HEK293 (cell line): ENCODE results near the gene AGAP3.

Source experiments
- KLF9 ChIP-seq: fragments of 450-650 bp; formaldehyde crosslinking; IDR thresholded peaks from 2 replicates; pipeline ENCODE4 v1.5.1; 2016; ENCODE audit warnings: missing biosample characterization, missing genetic modification characterization, low read depth
- REPIN1 ChIP-seq: fragments of 450-650 bp; formaldehyde crosslinking; IDR thresholded peaks from 2 replicates; pipeline ENCODE4 v1.5.1; 2017; ENCODE audit warnings: missing biosample characterization, missing genetic modification characterization, low read depth
- SCRT2 ChIP-seq: fragments of 450-650 bp; formaldehyde crosslinking; IDR thresholded peaks from 2 replicates; pipeline ENCODE4 v1.5.1; 2016; ENCODE audit warnings: missing biosample characterization, missing genetic modification characterization
- TCF7L2 ChIP-seq: IDR thresholded peaks from 2 replicates; pipeline ENCODE4 v1.6.1; 2011; ENCODE audit warnings: low read depth, mild to moderate bottlenecking, inconsistent platforms, low read length, moderate library complexity, borderline replicate concordance
- ZBTB20 ChIP-seq: fragments of 450-650 bp; formaldehyde crosslinking; IDR thresholded peaks from 2 replicates; pipeline ENCODE4 v1.5.1; 2016; ENCODE audit warnings: missing biosample characterization, missing genetic modification characterization
- ZBTB21 ChIP-seq: fragments of 450-650 bp; formaldehyde crosslinking; IDR thresholded peaks from 2 replicates; pipeline ENCODE4 v1.5.1; 2017; ENCODE audit warnings: missing biosample characterization, missing genetic modification characterization
- ZFHX2 ChIP-seq: fragments of 450-650 bp; formaldehyde crosslinking; conservative IDR thresholded peaks from 2 replicates; pipeline ENCODE4 v1.5.1; 2016; ENCODE audit warnings: missing biosample characterization, missing genetic modification characterization
- ZNF112 ChIP-seq: fragments of 450-650 bp; formaldehyde crosslinking; IDR thresholded peaks from 2 replicates; pipeline ENCODE4 v1.5.0; 2017; ENCODE audit warnings: missing biosample characterization, missing genetic modification characterization
- ZNF133 ChIP-seq: fragments of 450-650 bp; formaldehyde crosslinking; IDR thresholded peaks from 2 replicates; pipeline ENCODE4 v1.5.1; 2016; ENCODE audit warnings: missing biosample characterization, missing genetic modification characterization
- ZNF157 ChIP-seq: fragments of 450-650 bp; formaldehyde crosslinking; IDR thresholded peaks from 2 replicates; pipeline ENCODE4 v1.5.1; 2016; ENCODE audit warnings: missing biosample characterization, missing genetic modification characterization
- ZNF169 ChIP-seq: fragments of 450-650 bp; formaldehyde crosslinking; IDR thresholded peaks from 2 replicates; pipeline ENCODE4 v1.5.1; 2016; ENCODE audit warnings: missing biosample characterization, missing genetic modification characterization
- ZNF184 ChIP-seq: fragments of 450-650 bp; IDR thresholded peaks from 2 replicates; pipeline ENCODE4 v1.5.1; 2018; ENCODE audit warnings: missing biosample characterization, mild to moderate bottlenecking, missing genetic modification characterization
- ZNF19 ChIP-seq: fragments of 450-650 bp; formaldehyde crosslinking; IDR thresholded peaks from 2 replicates; pipeline ENCODE4; 2016; ENCODE audit warnings: missing biosample characterization, missing genetic modification characterization, low read depth
- ZNF221 ChIP-seq: fragments of 450-650 bp; formaldehyde crosslinking; IDR thresholded peaks from 2 replicates; pipeline ENCODE4 v1.5.1; 2017; ENCODE audit warnings: missing biosample characterization, missing genetic modification characterization, borderline replicate concordance
- ZNF266 ChIP-seq: fragments of 450-650 bp; formaldehyde crosslinking; IDR thresholded peaks from 2 replicates; pipeline ENCODE4 v1.5.1; 2016; ENCODE audit warnings: missing biosample characterization, missing genetic modification characterization, low read depth
- ZNF335 ChIP-seq: fragments of 450-650 bp; formaldehyde crosslinking; conservative IDR thresholded peaks from 2 replicates; pipeline ENCODE4 v1.5.1; 2016; ENCODE audit warnings: missing biosample characterization, missing genetic modification characterization
- ZNF366 ChIP-seq: fragments of 450-650 bp; formaldehyde crosslinking; conservative IDR thresholded peaks from 2 replicates; pipeline ENCODE4 v1.5.1; 2016; ENCODE audit warnings: missing biosample characterization, missing genetic modification characterization
- ZNF48 ChIP-seq: fragments of 450-650 bp; formaldehyde crosslinking; IDR thresholded peaks from 2 replicates; pipeline ENCODE4 v1.5.1; 2016; ENCODE audit warnings: missing biosample characterization, missing genetic modification characterization
- ZNF510 ChIP-seq: fragments of 450-650 bp; formaldehyde crosslinking; IDR thresholded peaks from 2 replicates; pipeline ENCODE4 v1.5.1; 2018; ENCODE audit warnings: mild to moderate bottlenecking, missing genetic modification characterization, missing biosample characterization; ENCODE audit not compliant: insufficient replicate concordance
- ZNF529 ChIP-seq: fragments of 450-650 bp; formaldehyde crosslinking; IDR thresholded peaks from 2 replicates; pipeline ENCODE4 v1.5.1; 2017; ENCODE audit warnings: missing genetic modification characterization, missing biosample characterization; ENCODE audit not compliant: insufficient replicate concordance
- ZNF544 ChIP-seq: fragments of 450-650 bp; formaldehyde crosslinking; IDR thresholded peaks from 2 replicates; pipeline ENCODE4 v1.5.0; 2017; ENCODE audit warnings: missing biosample characterization, missing genetic modification characterization
- ZNF558 ChIP-seq: fragments of 450-650 bp; formaldehyde crosslinking; IDR thresholded peaks from 2 replicates; pipeline ENCODE4 v1.5.1; 2016; ENCODE audit warnings: missing biosample characterization, missing genetic modification characterization
- ZNF658 ChIP-seq: fragments of 450-650 bp; formaldehyde crosslinking; IDR thresholded peaks from 2 replicates; pipeline ENCODE4; 2016; ENCODE audit warnings: missing biosample characterization, missing genetic modification characterization
- TF ChIP-seq, protein P1 (sequence below): fragments of 450-650 bp; IDR thresholded peaks from 2 replicates; pipeline ENCODE4 v1.5.1; 2018; ENCODE audit warnings: missing biosample characterization, missing genetic modification characterization
- TF ChIP-seq, protein P2 (sequence below): fragments of 450-650 bp; formaldehyde crosslinking; IDR thresholded peaks from 2 replicates; pipeline ENCODE4; 2016; ENCODE audit warnings: missing biosample characterization, missing genetic modification characterization
- TF ChIP-seq, protein P3 (sequence below): fragments of 450-650 bp; formaldehyde crosslinking; conservative IDR thresholded peaks from 2 replicates; pipeline ENCODE4 v1.5.1; 2016; ENCODE audit warnings: low read depth, missing biosample characterization, missing genetic modification characterization
- TF ChIP-seq, protein P4 (sequence below): fragments of 450-650 bp; formaldehyde crosslinking; IDR thresholded peaks from 2 replicates; pipeline ENCODE4 v1.5.1; 2016; ENCODE audit warnings: missing biosample characterization, missing genetic modification characterization, borderline replicate concordance

Gene AGAP3

GRCh38 chr7:151168003-151168786 lies 81.9 kb downstream of the AGAP3 start (continued):
- TF ChIP-seq SCRT2 (tag by site-specific recombination) (no peak), ZNF184 (no peak), ZNF529 (tag by site-specific recombination) (no peak), TCF7L2 (no peak), ZNF335 (tag by site-specific recombination) (peak; percentile 57), ZNF169 (tag by site-specific recombination) (no peak), ZNF112 (tag by site-specific recombination) (no peak), ZNF133 (tag by site-specific recombination) (0 out of 2 replicates have a peak, but pooled peaks have one; percentile 7), ZNF366 (tag by site-specific recombination) (peak; percentile 97), ZNF658 (no peak), ZFHX2 (tag by site-specific recombination) (peak; percentile 76), ZNF221 (peak; percentile 15; the same call in 1 of the 2 replicates), ZBTB21 (tag by site-specific recombination) (peak; percentile 17; the same call in 1 of the 2 replicates), ZNF157 (tag by site-specific recombination) (peak; percentile 56; the same call in 1 of the 2 replicates), ZNF558 (tag by site-specific recombination) (no peak), ZNF48 (tag by site-specific recombination) (no peak), ZBTB20 (peak; percentile 90), ZNF544 (tag by site-specific recombination) (no peak), ZNF266 (no peak), ZNF510 (tag by site-specific recombination) (no peak), KLF9 (tag by site-specific recombination) (peak; percentile 91), ZNF19 (tag by site-specific recombination) (no peak), REPIN1 (no peak; the same call in 1 of the 2 replicates)
- TF ChIP-seq, protein P1, sequence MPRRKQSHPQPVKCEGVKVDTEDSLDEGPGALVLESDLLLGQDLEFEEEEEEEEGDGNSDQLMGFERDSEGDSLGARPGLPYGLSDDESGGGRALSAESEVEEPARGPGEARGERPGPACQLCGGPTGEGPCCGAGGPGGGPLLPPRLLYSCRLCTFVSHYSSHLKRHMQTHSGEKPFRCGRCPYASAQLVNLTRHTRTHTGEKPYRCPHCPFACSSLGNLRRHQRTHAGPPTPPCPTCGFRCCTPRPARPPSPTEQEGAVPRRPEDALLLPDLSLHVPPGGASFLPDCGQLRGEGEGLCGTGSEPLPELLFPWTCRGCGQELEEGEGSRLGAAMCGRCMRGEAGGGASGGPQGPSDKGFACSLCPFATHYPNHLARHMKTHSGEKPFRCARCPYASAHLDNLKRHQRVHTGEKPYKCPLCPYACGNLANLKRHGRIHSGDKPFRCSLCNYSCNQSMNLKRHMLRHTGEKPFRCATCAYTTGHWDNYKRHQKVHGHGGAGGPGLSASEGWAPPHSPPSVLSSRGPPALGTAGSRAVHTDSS (tag by site-specific recombination), result no peak
- TF ChIP-seq, protein P2, sequence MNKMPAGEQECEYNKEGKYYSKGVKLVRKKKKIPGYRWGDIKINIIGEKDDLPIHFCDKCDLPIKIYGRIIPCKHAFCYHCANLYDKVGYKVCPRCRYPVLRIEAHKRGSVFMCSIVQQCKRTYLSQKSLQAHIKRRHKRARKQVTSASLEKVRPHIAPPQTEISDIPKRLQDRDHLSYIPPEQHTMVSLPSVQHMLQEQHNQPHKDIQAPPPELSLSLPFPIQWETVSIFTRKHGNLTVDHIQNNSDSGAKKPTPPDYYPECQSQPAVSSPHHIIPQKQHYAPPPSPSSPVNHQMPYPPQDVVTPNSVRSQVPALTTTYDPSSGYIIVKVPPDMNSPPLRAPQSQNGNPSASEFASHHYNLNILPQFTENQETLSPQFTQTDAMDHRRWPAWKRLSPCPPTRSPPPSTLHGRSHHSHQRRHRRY (tag by site-specific recombination), result no peak
- TF ChIP-seq, protein P3, sequence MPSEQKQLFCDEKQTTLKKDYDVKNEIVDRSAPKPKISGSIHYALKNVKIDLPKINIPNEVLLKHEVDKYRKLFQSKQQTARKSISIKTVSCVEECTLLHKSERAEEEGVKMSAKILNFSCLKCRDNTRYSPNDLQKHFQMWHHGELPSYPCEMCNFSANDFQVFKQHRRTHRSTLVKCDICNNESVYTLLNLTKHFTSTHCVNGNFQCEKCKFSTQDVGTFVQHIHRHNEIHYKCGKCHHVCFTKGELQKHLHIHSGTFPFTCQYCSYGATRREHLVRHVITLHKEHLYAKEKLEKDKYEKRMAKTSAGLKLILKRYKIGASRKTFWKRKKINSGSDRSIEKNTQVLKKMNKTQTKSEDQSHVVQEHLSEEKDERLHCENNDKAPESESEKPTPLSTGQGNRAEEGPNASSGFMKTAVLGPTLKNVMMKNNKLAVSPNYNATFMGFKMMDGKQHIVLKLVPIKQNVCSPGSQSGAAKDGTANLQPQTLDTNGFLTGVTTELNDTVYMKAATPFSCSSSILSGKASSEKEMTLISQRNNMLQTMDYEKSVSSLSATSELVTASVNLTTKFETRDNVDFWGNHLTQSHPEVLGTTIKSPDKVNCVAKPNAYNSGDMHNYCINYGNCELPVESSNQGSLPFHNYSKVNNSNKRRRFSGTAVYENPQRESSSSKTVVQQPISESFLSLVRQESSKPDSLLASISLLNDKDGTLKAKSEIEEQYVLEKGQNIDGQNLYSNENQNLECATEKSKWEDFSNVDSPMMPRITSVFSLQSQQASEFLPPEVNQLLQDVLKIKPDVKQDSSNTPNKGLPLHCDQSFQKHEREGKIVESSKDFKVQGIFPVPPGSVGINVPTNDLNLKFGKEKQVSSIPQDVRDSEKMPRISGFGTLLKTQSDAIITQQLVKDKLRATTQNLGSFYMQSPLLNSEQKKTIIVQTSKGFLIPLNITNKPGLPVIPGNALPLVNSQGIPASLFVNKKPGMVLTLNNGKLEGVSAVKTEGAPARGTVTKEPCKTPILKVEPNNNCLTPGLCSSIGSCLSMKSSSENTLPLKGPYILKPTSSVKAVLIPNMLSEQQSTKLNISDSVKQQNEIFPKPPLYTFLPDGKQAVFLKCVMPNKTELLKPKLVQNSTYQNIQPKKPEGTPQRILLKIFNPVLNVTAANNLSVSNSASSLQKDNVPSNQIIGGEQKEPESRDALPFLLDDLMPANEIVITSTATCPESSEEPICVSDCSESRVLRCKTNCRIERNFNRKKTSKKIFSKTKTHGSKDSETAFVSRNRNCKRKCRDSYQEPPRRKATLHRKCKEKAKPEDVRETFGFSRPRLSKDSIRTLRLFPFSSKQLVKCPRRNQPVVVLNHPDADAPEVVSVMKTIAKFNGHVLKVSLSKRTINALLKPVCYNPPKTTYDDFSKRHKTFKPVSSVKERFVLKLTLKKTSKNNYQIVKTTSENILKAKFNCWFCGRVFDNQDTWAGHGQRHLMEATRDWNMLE, result no peak
- TF ChIP-seq, protein P4, sequence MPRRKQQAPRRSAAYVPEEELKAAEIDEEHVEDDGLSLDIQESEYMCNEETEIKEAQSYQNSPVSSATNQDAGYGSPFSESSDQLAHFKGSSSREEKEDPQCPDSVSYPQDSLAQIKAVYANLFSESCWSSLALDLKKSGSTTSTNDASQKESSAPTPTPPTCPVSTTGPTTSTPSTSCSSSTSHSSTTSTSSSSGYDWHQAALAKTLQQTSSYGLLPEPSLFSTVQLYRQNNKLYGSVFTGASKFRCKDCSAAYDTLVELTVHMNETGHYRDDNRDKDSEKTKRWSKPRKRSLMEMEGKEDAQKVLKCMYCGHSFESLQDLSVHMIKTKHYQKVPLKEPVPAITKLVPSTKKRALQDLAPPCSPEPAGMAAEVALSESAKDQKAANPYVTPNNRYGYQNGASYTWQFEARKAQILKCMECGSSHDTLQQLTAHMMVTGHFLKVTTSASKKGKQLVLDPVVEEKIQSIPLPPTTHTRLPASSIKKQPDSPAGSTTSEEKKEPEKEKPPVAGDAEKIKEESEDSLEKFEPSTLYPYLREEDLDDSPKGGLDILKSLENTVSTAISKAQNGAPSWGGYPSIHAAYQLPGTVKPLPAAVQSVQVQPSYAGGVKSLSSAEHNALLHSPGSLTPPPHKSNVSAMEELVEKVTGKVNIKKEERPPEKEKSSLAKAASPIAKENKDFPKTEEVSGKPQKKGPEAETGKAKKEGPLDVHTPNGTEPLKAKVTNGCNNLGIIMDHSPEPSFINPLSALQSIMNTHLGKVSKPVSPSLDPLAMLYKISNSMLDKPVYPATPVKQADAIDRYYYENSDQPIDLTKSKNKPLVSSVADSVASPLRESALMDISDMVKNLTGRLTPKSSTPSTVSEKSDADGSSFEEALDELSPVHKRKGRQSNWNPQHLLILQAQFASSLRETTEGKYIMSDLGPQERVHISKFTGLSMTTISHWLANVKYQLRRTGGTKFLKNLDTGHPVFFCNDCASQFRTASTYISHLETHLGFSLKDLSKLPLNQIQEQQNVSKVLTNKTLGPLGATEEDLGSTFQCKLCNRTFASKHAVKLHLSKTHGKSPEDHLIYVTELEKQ (tag by site-specific recombination), result peak; percentile 39; the same call in 1 of the 2 replicates
